GM21576 (cell line): Measurements from ENCODE around the gene ESPL1.

Source experiments
- ATAC-seq: cut with Tn5 transposase; IDR thresholded peaks from one replicate; pipeline ENCODE4 v1.9.1; 2021; ENCODE audit warnings: mild to moderate bottlenecking, moderate library complexity; ENCODE audit not compliant: unreplicated experiment

ESPL1 gene

DNA sequence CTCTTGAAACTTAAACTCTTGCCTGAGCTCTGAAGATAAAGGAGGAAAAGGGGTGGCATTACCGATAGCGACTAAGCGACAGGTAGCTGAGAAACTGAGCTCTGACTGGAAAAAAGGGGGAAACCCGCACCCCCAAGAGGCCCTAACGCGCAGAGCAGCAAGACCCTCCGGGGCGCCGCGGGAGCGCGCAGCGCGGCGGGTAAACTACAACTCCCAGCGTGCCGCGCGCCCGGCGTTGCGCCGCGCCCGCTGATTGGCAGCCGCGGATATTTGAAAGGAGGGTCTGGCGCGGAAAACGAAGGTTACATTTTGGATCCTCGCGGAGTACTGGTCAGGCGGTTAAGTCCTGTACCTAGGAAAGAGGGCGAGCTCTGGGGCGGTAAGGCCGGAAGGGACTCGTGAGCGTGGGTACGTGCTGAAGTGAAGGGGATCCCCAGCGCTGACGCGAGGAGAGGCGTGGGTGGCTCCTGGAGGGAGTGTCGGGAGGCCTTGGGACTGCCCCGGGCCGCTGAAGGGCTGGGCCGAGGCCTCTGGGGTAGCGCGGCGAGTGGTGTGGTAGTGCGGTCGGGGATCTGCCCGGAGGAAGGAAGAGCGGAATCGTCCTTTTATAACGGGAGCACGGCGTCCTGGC lies at the start of gene ESPL1:
Gene ESPL1 (plus strand): TSS at position 301 of the 631 bp plus-strand sequence. CDS start 468 bp downstream, outside the sequence.
- ATAC-seq = peak; percentile 80

DNA sequence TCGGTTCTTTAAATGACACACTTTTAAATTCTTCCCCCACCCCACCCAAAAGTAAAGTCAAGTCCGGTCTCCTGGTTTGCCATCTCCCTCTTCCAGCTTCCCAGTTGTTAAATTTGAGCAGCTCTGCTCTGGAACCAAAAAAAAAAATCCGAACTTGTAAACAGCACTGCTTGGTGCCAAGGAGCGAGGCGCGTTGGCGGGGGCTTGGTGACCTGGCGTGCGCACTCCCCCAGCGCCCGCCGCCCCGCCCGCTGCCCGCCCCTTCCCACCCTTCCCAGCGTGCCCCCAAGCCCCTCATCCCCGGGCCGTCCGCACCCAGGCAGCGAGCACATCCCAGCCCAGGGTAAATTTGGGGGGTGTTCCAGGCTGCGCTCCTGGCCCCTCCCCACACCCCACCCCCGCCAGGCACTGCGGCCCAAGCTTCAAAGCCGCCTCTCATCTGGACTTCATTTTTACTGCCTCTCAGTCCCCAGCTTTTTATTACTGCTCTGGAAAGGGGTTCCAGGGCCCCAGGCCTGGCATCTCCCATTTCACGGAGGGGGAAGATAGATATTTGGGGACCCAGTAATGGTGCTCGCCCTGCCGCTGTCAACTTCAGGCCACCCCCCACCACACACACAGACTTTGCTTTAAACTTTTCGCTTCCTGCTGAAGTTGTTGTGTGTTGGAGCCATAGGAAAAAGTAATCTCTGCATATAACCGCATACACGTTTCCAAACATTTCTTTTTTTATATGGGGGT lies 49.4 kb upstream of the ESPL1 start:
- no peak for ATAC-seq

GRCh38 chr12:53219292-53219955 lies 48.7 kb upstream of the ESPL1 start:
- peak; percentile 1 for ATAC-seq

DNA sequence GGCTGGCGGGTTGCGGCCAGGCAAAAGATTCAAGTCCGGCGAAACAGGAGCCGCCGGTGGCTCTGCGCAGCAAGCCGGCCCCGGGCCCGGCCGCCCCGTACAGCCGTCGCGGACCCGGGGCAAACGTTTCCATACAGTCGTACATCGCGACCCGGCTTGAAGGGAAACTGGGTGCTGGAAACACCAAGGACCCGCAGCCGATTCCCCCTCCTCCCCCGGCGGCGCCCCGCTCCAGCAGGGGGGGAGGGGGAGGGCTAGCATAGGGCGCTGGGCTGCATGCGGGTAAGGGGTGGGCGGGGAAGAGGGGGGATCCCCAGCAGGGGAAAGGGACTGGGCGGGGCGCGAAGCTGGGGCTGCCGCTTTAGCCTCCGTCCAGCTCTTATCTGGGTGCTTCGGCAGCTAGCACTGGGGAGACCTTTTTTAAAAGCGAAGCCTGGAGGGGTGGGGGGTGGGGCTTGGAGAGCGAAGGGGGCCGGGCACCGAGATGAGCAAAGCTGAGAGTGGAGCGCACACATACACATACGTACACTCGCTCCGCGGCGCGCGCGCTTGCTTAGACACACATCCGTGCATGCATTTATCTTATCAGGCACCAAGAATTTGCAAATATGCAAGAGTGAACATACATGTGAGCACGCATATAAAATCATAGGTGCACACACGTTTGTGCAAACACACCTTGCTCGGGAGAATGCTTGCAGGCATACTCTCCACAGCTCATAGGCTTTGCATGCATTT lies 48.0 kb upstream of the ESPL1 start:
- ATAC-seq = peak; percentile 21

DNA sequence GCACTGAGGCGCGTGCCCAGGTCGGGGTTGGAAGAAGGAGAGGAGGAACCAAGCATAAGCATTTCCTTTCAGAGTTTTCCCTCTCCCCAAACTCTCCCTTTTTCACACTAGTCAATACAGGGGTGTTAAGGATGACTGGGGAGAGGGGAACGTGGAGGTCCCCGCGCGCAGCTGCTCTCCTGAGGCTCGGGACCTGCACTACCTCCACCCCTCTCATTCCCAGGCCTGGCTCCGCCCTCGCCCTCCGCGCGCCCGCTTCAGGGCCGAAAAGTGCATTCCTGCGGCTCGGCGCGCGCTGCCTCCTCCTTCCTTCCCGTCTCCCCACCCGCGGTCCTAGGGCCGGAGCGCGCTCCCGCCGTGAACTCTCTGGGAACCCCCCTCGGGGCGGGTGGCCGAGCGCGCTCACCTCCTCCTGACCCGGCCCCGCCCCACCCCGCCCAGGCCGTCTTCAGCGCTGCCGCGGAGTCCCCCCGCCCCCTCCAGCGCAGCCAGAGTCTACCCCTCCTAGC lies 47.4 kb upstream of the ESPL1 start:
- ATAC-seq = peak; percentile 41

GRCh38 chr12:53221203-53222080 lies 46.7 kb upstream of the ESPL1 start:
- ATAC-seq = peak; percentile 30

GRCh38 chr12:53222170-53222721 lies 45.9 kb upstream of the ESPL1 start:
- no peak for ATAC-seq

DNA sequence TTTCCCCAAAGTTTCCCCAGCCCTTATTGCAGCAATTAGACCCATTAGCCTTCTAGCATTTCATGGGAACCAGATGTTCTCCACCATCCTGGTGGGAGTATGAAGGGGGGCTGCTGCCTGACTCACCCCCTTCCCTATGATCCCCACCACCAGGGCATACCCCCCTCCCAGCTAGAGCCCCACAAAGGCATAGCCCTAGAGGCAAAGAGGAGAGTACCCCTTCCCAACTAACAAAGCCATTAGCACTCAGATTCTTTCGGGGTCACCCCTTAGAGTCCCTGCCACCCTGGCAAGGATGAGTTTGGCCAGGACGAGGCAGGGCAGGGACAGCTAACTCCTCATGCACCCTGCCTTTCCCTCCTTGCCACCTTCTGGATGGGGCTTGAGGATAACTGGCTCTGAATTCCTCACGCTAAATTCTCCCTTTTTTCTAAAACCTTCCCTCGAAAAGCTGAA lies 45.3 kb upstream of the ESPL1 start:
- ATAC-seq = no peak

GRCh38 chr12:53223389-53224060 lies 44.6 kb upstream of the ESPL1 start:
- ATAC-seq = no peak

DNA sequence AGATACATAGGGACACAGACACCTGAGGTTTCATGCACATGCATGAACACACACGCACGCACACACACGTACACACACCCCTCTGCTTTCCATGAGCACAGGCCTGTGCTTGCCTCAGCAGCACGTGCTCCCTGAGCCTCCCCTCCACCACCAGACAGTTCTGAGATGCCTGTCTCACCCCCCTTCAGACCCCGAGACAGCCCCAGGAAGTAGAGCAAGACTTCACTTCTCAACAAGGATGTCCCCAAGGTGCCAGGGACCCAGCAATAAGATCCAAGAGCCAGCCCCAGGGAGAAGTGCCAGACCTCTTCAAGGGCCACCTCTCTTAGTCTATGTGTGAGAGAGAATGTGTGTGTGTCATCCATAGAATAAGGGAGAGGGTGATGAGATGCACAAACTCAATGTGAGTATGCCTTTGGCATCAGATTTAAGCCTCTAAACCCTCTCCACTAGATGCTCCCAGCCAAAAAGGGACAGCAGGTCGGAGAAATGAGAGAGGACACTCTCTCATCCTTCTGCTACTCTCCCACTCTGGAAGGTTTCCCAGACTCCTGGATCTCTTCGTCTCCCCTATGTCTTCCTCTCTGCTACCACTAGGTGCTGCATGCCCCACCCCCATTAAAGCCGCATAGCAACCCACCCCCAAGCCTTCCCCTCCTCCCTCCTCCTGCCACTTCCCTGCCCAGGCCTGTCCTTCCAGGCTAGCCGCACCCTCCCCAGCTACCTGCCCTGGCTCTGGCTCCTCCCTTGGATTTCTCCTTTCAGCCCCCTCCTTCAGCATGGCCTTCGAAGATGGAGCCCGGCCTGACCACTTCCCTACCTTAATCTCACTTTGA lies 43.8 kb upstream of the ESPL1 start:
- ATAC-seq = no peak

DNA sequence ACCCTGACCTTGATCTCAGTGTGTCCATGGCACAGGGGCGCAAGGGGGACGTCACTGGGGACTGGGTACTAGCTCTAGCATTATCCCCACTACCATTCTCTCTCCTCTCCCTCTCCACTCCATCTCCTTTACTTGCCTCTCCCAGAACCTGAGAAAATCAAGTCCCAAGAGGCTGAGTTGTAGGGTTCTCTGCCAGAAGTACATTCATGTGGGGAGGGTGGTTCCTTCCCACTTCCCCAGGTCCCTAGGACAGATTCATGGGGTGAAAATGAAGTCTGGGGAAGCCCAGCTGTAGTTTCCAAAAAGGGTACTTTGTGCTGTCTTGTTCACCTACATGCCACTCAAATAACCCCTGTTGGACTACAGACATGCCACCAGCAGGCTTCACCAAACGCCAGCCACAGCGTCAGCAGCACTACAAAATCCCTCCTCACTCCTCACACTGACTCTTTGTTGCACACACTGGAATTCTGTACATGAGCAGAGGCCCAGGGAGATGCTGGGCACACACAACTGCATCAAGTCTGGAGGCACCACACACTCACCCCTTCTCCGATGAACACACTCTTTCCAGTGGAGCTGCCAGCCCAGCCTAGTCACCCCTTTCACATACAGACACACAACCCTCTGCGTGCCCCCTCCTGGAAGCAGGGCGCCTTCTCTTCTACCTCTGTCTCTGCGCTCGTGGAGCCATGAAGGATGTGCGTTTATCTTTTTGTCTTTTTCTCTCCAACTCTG lies 43.0 kb upstream of the ESPL1 start:
- no peak for ATAC-seq

DNA sequence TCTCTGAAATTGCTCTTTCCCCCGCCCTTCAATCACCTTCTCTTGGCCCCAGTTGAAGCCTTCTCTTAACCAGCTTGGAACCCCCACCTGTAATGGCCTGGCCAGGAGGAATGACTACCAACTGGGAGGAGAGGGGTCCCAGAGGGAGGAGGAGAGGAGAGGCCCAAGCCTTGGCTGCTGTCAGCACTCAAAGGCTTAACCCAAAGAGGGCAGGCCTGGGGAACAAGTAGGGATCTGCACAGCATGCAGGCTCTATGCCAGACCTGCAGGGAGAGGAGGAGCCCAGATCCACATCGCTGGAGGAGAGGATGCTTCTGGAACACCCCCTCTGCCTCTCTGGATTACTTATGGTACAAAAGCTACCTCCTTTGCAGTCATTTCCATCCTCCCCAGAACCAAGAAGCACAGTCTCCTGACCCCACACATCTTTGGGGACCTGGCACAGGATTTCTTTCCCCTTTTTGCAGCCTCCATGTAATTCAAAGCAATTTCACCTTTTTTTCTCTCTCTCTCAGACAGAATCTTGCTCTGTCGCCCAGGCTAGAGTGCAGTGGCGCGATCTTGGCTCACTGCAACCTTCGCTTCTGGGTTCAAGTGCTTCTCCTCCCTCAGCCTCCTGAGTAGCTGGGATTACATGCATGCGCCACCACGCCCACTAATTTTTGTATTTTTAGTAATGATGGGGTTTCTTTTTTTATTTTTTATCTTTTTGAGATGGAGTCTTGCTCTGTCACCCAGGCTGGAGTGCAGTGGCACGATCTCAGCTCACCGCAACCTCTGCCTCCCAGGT lies 42.3 kb upstream of the ESPL1 start:
- no peak for ATAC-seq

DNA sequence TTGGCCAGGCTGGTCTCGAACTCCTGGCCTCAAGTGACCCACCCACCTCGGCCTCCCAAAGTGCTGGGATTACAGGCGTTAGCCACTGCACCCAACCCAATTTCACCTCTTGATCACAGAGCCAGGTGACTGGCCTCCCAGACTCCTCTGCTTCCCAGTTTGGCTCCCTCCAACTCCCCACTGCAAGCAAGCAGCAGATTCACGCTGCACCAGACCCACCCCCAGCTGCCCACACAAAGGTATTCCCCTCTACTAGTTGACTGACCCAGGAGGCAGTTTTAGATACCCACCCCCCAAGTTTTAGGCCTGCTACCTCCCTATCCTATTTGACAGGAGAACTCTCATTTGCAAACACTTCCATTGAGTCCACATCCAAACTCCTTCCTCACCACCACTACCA lies 41.3 kb upstream of the ESPL1 start:
- no peak for ATAC-seq

DNA sequence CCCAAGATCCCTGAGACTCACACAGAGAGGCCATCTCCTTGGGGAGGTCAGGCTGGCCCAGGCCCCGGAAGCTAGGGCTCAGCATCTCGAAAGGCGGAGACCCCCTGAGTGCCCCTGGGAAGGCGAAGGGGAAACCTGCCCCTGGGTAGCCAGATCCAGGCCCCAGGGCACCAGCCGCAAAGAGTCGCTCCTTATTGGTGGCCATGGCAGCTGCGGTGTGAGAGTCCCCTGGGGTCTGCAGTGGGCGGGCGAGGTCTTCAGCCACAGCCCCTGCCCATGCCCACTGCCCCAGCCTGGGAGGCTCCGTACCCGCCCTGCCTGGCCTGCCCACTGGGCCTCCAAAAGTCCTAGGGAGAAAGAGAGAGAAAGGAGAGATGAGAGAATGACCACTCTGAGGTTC lies 40.8 kb upstream of the ESPL1 start:
- no peak for ATAC-seq

DNA sequence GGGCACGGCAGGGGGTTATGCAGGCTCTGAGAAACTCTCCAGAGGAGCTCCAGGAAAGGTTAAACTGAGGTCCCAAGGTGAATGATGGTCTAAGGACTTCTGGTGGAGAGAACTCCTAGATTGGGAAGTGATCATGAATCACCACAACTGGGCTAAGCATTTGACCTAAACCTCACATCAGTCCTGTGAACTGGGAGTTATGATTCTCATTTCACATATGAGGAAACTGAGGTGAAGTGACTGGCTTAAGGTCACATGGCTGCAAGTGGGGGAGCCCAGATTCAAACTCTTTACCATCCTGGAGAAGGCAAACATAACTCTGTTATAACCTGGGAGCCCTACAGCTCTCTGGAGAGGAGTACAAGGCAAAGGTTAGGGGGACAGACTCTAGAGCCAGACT lies 40.3 kb upstream of the ESPL1 start:
- no peak for ATAC-seq

GRCh38 chr12:53229454-53229853 lies 38.6 kb upstream of the ESPL1 start:
- no peak for ATAC-seq
